ENCODE data around the gene C2orf15.

The C2orf15 gene, protein sequence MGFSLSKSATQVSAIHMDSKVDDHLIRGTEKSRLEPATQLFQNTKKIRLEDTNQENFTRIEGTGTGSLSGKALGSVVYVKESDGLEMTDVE

DNA sequence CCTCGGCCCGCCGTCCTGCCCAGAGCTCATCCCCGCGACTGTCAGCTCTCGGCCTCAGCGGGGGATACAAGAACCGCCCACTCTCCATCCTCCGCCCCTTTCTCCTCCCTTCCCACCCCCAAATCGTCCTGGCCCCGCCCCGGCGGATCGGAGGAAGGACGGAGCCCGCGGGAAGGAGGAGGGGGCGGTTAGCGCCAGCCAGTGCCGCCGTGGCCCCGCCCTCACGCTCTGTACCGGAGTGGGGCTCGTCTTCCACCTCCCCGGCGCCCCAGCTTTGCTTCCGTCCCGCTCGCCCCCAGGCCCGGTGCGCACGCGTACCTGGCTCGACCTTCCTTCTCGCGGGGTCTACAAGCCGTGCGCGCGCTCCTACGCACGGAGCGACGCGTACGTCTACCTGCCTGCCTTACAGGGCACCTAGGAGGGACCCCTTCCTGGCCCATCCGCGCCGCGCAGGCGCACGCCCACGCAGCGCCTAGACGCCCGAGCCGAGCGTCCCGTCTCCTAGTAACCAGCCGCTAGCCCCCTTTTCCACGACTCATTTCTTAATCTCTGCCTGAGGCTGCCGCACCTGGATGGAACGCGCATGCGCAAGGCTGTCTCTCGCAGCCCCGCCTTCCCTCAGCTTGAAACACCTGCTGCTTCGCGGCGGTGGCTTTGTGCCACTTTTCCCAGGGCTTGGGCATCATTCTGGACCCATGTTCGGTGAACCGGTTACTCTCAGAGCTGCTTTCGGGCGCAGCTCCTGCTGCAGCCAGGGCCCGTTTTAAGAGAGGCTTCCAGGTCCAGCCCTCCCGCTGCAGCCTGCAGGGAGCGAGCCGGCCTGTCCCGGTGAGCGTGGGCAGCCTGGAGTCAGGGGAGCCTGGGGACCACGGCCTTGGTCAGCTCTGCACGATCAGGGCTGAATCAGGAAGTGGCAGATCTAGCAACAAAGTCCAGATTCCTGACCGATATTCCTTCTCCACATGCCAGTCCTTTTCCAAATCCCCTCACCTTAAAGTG, at the start of gene C2orf15:
Gene C2orf15 (plus strand): TSS at position 598 of the 999 bp plus-strand sequence. CDS start 8,852 bp downstream, outside the sequence.
- Histone ChIP-seq H3K4me2 (peak within 1 kb of the TSS; percentile 84), H3K4me3 (IDR thresholded peaks at IDR 0.05; ENCODE audit: insufficient read depth, low read depth, low read length) (peak within 1 kb of the TSS; percentile 95), H4K20me1 (ENCODE audit: insufficient read depth) (no peaks in the 10 kb centered on the region), H3K27me3 (ENCODE audit: insufficient read depth, low read depth) (no peaks in the 10 kb centered on the region), H3K9ac (peak within 1 kb of the TSS; percentile 50; the same call in 1 of the 2 replicates), H3K79me2 (ENCODE audit: insufficient read depth, low read depth) (no peaks in the 10 kb centered on the region), H3K36me3 (ENCODE audit: insufficient read depth) (no peaks in the 10 kb centered on the region), H2AFZ (ENCODE audit: low read depth) (peak within 1 kb of the TSS; percentile 77), H3K4me1 (ENCODE audit: low read depth, poor library complexity, severe bottlenecking) (peaks cover 20% of the 10 kb centered on the region), H3K27ac (peak within 1 kb of the TSS; percentile 46)
- TF ChIP-seq CTCF (conservative IDR thresholded peaks at IDR 0.05; ENCODE audit: low read depth, low read length) = no peak

GRCh38 chr2:99096728-99097127, 44.8 kb upstream of the C2orf15 start:
- TF ChIP-seq CTCF (conservative IDR thresholded peaks at IDR 0.05; ENCODE audit: low read depth, low read length) = no peak
- no peaks in the 10 kb centered on the region for H3K27me3 ChIP-seq (ENCODE audit: insufficient read depth, low read depth)
- no peaks in the 10 kb centered on the region for H4K20me1 ChIP-seq (ENCODE audit: insufficient read depth)
- H3K4me3 ChIP-seq (IDR thresholded peaks at IDR 0.05; ENCODE audit: insufficient read depth, low read depth, low read length) = no peak overlapping the region
- H3K9ac ChIP-seq = no peak overlapping the region
- no peak overlapping the region for H3K27ac ChIP-seq
- no peaks in the 10 kb centered on the region for H3K36me3 ChIP-seq (ENCODE audit: insufficient read depth)
- no peak overlapping the region for H3K4me2 ChIP-seq
- no peaks in the 10 kb centered on the region for H3K4me1 ChIP-seq (ENCODE audit: low read depth, poor library complexity, severe bottlenecking)
- no peaks in the 10 kb centered on the region for H3K79me2 ChIP-seq (ENCODE audit: insufficient read depth, low read depth)
- H2AFZ ChIP-seq (ENCODE audit: low read depth) = no peak overlapping the region

DNA sequence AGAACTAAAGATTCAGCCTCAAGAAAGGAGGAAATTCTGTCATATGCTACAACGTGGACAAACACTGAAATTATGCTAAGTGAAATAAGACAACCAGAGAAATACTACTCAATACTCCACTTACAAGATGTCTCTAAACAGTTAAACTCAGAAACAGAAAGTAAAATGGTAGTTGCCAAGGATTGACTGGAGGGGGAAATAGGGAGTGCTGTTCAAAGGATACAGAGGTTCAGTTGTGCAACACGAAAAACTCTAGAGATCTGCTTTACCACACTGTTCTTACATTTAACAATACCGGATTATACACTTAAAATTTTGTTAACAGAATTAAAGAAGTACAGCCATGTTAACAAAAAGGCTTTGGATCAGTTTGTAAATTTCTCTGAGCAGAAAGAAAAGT, 39.8 kb upstream of the C2orf15 start:
- H3K4me2 ChIP-seq = no peak overlapping the region
- H3K36me3 ChIP-seq (ENCODE audit: insufficient read depth) = no peaks in the 10 kb centered on the region
- no peak for TF ChIP-seq CTCF (conservative IDR thresholded peaks at IDR 0.05; ENCODE audit: low read depth, low read length)

GRCh38 chr2:99104006-99104405, 37.5 kb upstream of the C2orf15 start:
- H3K4me3 ChIP-seq (IDR thresholded peaks at IDR 0.05; ENCODE audit: insufficient read depth, low read depth, low read length) = no peak overlapping the region
- no peaks in the 10 kb centered on the region for H3K27me3 ChIP-seq (ENCODE audit: insufficient read depth, low read depth)
- H2AFZ ChIP-seq (ENCODE audit: low read depth) = no peak overlapping the region
- no peaks in the 10 kb centered on the region for H3K79me2 ChIP-seq (ENCODE audit: insufficient read depth, low read depth)
- H4K20me1 ChIP-seq (ENCODE audit: insufficient read depth) = no peaks in the 10 kb centered on the region
- H3K4me2 ChIP-seq = no peak overlapping the region
- H3K4me1 ChIP-seq (ENCODE audit: low read depth, poor library complexity, severe bottlenecking) = no peaks in the 10 kb centered on the region
- no peak overlapping the region for H3K27ac ChIP-seq
- no peaks in the 10 kb centered on the region for H3K36me3 ChIP-seq (ENCODE audit: insufficient read depth)
- no peak for TF ChIP-seq CTCF (conservative IDR thresholded peaks at IDR 0.05; ENCODE audit: low read depth, low read length)
- no peak overlapping the region for H3K9ac ChIP-seq

More for the DNA sequence above, 39.8 kb upstream of the C2orf15 start:
- H3K79me2 ChIP-seq (ENCODE audit: insufficient read depth, low read depth) = no peaks in the 10 kb centered on the region
- H3K4me1 ChIP-seq (ENCODE audit: low read depth, poor library complexity, severe bottlenecking) = no peaks in the 10 kb centered on the region
- H3K27me3 ChIP-seq (ENCODE audit: insufficient read depth, low read depth) = no peaks in the 10 kb centered on the region
- no peak overlapping the region for H3K9ac ChIP-seq
- H3K4me3 ChIP-seq (IDR thresholded peaks at IDR 0.05; ENCODE audit: insufficient read depth, low read depth, low read length) = no peak overlapping the region
- no peaks in the 10 kb centered on the region for H4K20me1 ChIP-seq (ENCODE audit: insufficient read depth)
- no peak overlapping the region for H3K27ac ChIP-seq
- no peak overlapping the region for H2AFZ ChIP-seq (ENCODE audit: low read depth)
